ENCODE results near the gene DSC2. TPM values are rescaled to one million over a fixed set of nuclear protein-coding genes. Genes with fewer than 3 reads are reported as not detected.

DSC2 gene
- total and polyA plus RNA-seq, 2 donors (not counting 1 experiment from before 2014, with no cell fraction given): 0.01 TPM; not detected in 1

- no peaks in the 10 kb centered on the region for H3K36me3 ChIP-seq (replicated peaks in 1 of 2; ENCODE audit: control extremely low read depth in 1 of 2, control insufficient read depth in 1 of 2, extremely low read depth in 1 of 2, insufficient read depth in 2 of 2, low read length in 1 of 2)
- WGBS (ENCODE audit: insufficient coverage): 7% methylated on average over 73 of the region's 73 CpGs
- no peak within 1 kb of the TSS for H3K4me3 ChIP-seq (ENCODE audit: control extremely low read depth in 1 of 5, extremely low read depth in 1 of 5, insufficient read depth in 1 of 5, low read depth in 2 of 5, low read length in 4 of 5)
- intact Hi-C loops (cut with micrococcal nuclease): no loop called here
- ChIA-PET CTCF (interaction anchor here (0.7 kb wide), 1 partner anchor 720 kb away, joined by 3 read pairs; no protein-coding TSS in a partner anchor), POLR2A (no interaction called here)
- no peak within 1 kb of the TSS for H3K4me2 ChIP-seq (replicated peaks; ENCODE audit: low read depth, low read length, poor library complexity, severe bottlenecking)
- Mint-ChIP-seq H3K4me1 (no peaks in the 10 kb centered on the region), H3K4me3 (no peak within 1 kb of the TSS), H3K27me3 (peaks cover 43% of the 10 kb centered on the region), H3K9me3 (ENCODE audit: insufficient read depth) (no peaks in the 10 kb centered on the region), H3K27ac (no peak within 1 kb of the TSS)
- no peaks in the 10 kb centered on the region for H3K4me1 ChIP-seq (ENCODE audit: control insufficient read depth in 2 of 2, insufficient read depth in 2 of 2, low read length in 2 of 2)
- ATAC-seq (ENCODE audit: low read depth) (no peak), DNase-seq (no peak)
- H3K9ac ChIP-seq (ENCODE audit: low read length): no peak within 1 kb of the TSS
- peaks cover 0 to 23% (median 12%) of the 10 kb centered on the region in 4 experiments for H3K27me3 ChIP-seq (replicated peaks in 1 of 4; ENCODE audit: control extremely low read depth in 1 of 4, control insufficient read depth in 3 of 4, insufficient read depth in 4 of 4, low read length in 3 of 4)
- no peaks in the 10 kb centered on the region for H4K20me1 ChIP-seq (ENCODE audit: control insufficient read depth, insufficient read depth, low read length, poor library complexity, severe bottlenecking)
- TF ChIP-seq CTCF (IDR thresholded peaks at IDR 0.05): no peak
- no peak within 1 kb of the TSS for H3K27ac ChIP-seq (ENCODE audit: low read length in 2 of 2)
- H2AFZ ChIP-seq (ENCODE audit: insufficient read depth, low read depth, low read length, poor library complexity, severe bottlenecking): no peak within 1 kb of the TSS
- peaks cover 0 to 15% (median 0%) of the 10 kb centered on the region in 3 donors for H3K9me3 ChIP-seq (ENCODE audit: control extremely low read depth in 1 of 3, control insufficient read depth in 2 of 3, insufficient read depth in 1 of 3, low read length in 2 of 3)
- H3K79me2 ChIP-seq (ENCODE audit: control insufficient read depth, insufficient read depth, low read length): no peaks in the 10 kb centered on the region
These were observed 59.6 kb downstream of the DSC2 start, which contains the start of gene DSC3 for GRCh38 chr18:31042406-31043181. TSS of gene DSC3 (minus strand) at chr18:31042742. CDS start at chr18:31042660, 82 bp downstream.

- Histone ChIP-seq H3K9ac (ENCODE audit: low read length) (no peak overlapping the region), H3K4me2 (replicated peaks; ENCODE audit: low read depth, low read length, poor library complexity, severe bottlenecking) (no peak overlapping the region)
- no peak for ATAC-seq (ENCODE audit: low read depth)
These were observed 60.2 kb downstream of the DSC2 start for GRCh38 chr18:31042084-31042405.

More at GRCh38 chr18:31042084-31042405, 60.2 kb downstream of the DSC2 start:
- H3K36me3 ChIP-seq (replicated peaks in 1 of 2; ENCODE audit: control extremely low read depth in 1 of 2, control insufficient read depth in 1 of 2, extremely low read depth in 1 of 2, insufficient read depth in 2 of 2, low read length in 1 of 2): no peaks in the 10 kb centered on the region
- H3K4me3 Mint-ChIP-seq: no peak overlapping the region
- H3K4me1 Mint-ChIP-seq: no peaks in the 10 kb centered on the region
- H3K27me3 ChIP-seq (replicated peaks in 1 of 4; ENCODE audit: control extremely low read depth in 1 of 4, control insufficient read depth in 3 of 4, insufficient read depth in 4 of 4, low read length in 3 of 4): peaks cover 0 to 23% (median 12%) of the 10 kb centered on the region in 4 experiments
- H3K27ac Mint-ChIP-seq: no peak overlapping the region
- peaks cover 0 to 15% (median 0%) of the 10 kb centered on the region in 3 donors for H3K9me3 ChIP-seq (ENCODE audit: control extremely low read depth in 1 of 3, control insufficient read depth in 2 of 3, insufficient read depth in 1 of 3, low read length in 2 of 3)
- peaks cover 43% of the 10 kb centered on the region for H3K27me3 Mint-ChIP-seq
- TF ChIP-seq CTCF (IDR thresholded peaks at IDR 0.05) (no peak), EZH2 (IDR thresholded peaks at IDR 0.05; ENCODE audit: borderline replicate concordance, insufficient read depth, low read depth, low read length, poor library complexity, severe bottlenecking) (no peak)
- H3K4me1 ChIP-seq (ENCODE audit: control insufficient read depth in 2 of 2, insufficient read depth in 2 of 2, low read length in 2 of 2): no peaks in the 10 kb centered on the region
- H4K20me1 ChIP-seq (ENCODE audit: control insufficient read depth, insufficient read depth, low read length, poor library complexity, severe bottlenecking): no peaks in the 10 kb centered on the region
- H3K79me2 ChIP-seq (ENCODE audit: control insufficient read depth, insufficient read depth, low read length): no peaks in the 10 kb centered on the region
- H3K9me3 Mint-ChIP-seq (ENCODE audit: insufficient read depth): no peaks in the 10 kb centered on the region
- DNase-seq: no peak
- intact Hi-C loops (cut with micrococcal nuclease): no loop called here
- no peak overlapping the region for H3K27ac ChIP-seq (ENCODE audit: low read length in 2 of 2)
- H2AFZ ChIP-seq (ENCODE audit: insufficient read depth, low read depth, low read length, poor library complexity, severe bottlenecking): no peak overlapping the region
- ChIA-PET POLR2A (no interaction called here), CTCF (no interaction called here)
- no peak overlapping the region for H3K4me3 ChIP-seq (ENCODE audit: control extremely low read depth in 1 of 5, extremely low read depth in 1 of 5, insufficient read depth in 1 of 5, low read depth in 2 of 5, low read length in 4 of 5)
- WGBS (ENCODE audit: insufficient coverage): 16% methylated on average over 17 of the region's 17 CpGs
